HG02798 (cell line): Measurements from ENCODE around the gene CYGB.

ENCODE experiments used
- ATAC-seq: cut with Tn5 transposase; IDR thresholded peaks from one replicate; pipeline ENCODE4 v1.9.1; 2021; ENCODE audit warnings: mild to moderate bottlenecking; ENCODE audit not compliant: unreplicated experiment, poor library complexity

CYGB gene

DNA sequence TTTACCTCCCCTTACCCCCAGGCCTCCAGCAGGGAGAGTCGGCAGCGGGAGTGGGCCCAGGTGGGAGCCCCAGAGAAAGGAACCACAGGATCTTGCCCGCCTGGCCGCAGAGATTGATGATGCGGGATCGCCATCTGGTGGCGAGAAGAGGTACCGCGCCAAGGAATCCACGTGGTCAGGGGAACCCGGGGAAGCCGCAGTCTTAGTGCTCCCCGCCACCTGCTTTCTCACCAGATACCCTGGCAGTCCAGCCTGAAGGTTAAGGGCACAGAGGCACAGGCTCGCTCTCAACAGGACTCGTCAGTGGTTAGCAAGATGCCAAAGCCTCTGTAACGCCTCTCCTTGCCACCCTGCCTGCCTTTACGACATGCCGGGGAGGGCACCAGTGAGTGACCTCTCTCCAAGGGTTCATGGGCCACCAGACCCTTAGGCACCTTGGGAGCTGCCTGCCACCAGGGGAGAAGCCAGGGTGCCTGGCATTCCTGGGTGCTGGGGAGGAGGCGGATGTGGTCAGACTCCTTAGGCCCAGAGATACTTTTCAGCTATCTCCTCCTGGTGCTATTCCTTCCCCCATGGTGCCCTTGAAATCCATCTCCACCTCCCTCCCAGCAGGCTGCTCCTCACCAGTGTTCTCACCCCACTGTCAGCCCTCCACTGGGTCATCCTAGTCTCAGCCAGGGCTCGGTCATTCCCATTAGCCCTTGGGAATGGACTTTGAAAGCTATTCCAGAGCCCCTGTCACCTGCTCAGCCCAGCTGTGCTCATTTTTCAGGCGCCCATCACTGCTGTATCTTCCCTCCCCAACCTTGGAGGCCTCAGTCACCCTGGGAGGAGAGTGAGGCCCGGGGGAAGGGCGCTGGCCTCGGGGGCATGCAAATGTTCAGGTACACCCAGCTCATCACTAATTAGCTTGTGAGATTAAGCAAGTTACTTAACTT lies 30.8 kb downstream of the CYGB start:
- ATAC-seq, result peak; percentile 67

DNA sequence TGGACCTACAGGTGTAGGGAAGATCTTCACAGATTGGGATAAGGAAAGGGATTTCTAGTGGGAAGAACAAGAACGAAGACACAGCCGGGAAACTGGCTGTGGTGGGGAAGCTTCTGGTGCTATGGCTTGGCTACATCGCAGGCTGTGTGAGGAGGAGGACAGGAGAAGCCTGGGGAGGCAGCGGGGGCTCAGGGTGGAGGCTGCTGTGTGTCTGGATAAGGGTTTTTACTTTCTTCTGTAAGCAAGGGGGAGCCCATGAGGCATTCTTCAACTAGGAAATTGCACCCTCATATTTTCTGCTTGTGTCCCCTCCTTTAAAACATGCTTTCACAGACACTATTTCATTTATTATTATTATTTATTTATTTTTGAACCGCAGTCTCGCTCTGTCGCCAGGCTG lies 33.4 kb downstream of the CYGB start:
- ATAC-seq, result no peak

- ATAC-seq, result no peak
Observed at GRCh38 chr17:76502341-76503211, 34.9 kb downstream of the CYGB start.

- ATAC-seq, result no peak
Observed at GRCh38 chr17:76501827-76502307, 35.6 kb downstream of the CYGB start.

- ATAC-seq, result peak; percentile 84
Observed at GRCh38 chr17:76501018-76501826, 36.3 kb downstream of the CYGB start, which contains the start of gene RHBDF2. TSS of gene RHBDF2 (minus strand) at chr17:76501423. CDS start at chr17:76481524, 19,899 bp downstream.

DNA sequence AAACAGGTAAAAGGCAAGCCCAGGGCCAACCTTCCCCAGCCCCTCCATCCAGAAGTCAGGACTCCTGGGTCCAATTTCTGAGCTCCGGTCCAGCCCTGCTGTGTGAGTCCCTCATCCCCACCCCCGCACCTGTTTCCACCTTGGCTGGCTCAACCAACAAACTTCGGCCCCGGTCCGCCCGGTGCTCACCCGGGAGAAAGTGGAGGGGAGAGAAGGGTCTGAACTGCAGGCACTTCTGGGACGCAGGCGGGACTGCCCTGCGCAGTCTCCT lies 36.8 kb downstream of the CYGB start:
- ATAC-seq, result no peak

DNA sequence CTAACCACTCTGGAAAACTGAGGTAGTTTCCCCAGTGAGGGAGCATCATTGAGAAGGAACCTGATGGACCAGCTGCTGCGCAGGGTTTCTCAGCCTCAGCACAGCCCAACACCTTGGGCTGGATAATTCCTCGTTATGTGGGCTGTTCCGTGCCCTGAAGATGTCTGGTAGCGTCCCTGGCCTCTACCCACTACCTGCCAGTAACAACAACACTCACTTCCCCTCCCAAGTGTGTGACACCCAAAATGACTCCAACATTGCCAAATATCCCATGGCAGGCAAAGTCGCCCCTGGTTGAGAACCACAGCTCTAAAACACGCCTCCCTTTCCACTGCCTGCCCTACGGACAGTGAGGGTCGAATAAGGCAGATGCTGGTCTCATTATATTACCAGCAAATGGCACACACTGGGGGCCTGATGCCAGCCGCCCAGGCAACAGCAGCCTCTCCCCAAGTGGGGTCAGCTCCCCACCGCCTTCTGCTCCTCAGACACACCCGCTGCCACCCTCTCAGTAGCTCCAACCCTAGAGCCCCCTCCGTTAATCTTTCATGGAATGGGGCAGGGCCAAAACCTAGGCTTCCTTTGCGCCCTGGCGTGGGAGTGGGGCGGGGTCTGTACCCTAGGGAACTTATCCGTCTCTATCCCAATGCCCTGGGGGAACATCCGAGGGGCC lies 37.3 kb downstream of the CYGB start:
- no peak for ATAC-seq

- ATAC-seq, result no peak
Observed at GRCh38 chr17:76499267-76499667, 38.2 kb downstream of the CYGB start.

DNA sequence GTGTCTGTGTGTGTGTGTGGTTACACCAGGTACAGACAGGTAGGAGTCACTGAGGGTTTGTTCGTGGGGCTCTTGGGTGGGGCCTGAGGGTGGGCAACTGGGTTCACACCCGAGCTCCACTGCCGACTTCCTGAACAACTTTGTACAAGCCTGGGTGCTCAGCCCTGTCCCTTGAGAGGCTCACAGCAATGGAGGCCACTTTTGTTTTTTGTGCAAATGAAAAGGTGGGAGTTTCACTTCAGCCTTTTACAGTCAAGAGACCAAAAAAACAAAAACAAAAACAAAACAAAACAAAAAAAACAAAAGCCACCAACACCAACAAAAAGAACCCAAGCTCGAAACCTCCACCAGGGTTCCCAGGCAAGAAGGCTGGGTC lies 38.6 kb downstream of the CYGB start:
- no peak for ATAC-seq

DNA sequence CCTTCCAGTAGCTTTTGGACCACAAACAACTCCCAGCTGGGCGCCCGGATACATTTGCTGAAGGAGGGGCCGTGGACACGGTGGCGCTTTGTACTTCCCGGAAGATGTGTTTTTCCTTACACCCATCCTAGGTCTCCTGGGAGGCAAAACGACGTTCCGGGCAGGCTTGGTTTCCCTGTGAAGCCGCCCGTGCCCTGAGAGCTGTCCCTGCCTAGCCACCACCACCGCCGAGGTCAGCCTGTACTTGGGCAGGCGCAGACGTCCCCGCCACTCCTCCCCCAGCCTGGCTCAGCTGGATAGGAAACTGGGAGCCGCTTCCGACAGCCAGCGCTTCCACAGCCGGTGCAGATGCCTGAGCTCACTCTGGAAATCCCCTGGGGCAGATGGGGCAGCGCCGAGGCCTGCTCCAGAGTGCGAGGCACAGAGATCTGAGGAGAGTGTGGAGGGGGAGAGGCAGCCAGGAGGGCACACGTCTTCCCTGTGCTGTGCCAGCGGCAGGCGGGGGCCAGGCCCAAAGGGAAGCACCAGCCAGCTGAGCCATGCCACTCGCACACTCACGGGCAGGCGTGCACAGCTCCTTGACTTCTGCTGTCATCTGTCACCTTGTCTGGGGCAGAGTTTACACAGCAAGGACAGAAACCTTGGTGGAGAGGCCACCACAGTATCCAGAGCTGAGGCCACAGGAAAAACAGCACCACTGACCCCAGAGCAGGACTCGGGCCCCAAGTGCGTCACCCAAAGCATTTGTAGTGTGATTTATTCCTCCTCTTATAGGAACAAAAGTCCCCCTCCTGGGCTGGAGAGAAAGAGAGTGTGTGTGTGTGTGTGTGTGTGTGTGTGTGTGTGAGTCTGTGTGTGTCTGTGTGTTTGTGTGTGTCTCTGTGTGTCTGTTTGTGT lies 39.3 kb downstream of the CYGB start:
- no peak for ATAC-seq

DNA sequence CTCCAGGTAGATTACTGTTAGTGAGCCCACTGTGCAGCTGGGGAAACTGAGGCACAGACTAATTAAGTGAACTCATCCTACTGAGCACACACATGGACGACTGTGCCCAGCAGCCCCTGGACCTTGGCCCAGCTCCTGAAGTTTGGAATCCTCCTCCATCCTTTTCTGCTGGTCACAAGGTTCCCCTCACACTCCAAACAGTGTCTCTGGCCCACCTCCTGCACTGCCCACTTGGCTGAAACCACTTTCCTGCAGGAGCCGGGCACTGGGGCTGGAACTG lies 39.9 kb downstream of the CYGB start:
- no peak for ATAC-seq

DNA sequence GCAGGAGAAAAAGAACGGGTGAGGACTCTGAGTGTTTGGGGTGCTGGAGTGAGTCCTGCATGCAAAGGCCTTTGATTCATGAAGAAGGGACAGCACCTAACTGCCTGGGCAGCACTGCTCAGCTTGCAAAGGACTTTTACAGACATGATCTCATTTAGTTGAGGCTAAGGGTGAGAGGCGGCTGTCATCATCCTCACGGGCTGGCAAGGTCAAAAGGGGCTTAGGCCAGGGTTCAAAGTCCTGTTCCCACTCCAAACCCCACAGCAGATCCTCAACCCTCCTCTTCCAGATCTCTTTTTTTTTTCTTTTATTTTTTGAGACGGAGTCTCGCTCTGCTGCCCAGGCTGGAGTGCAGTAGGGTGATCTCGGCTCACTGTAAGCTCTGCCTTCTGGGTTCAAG lies 41.0 kb downstream of the CYGB start:
- ATAC-seq, result no peak

- no peak for ATAC-seq
Observed at GRCh38 chr17:76495663-76496400, 41.7 kb downstream of the CYGB start.

- ATAC-seq, result peak; percentile 6
Observed at GRCh38 chr17:76493505-76494167, 43.9 kb downstream of the CYGB start.

- ATAC-seq, result peak; percentile 38
Observed at GRCh38 chr17:76492989-76493501, 44.5 kb downstream of the CYGB start.

DNA sequence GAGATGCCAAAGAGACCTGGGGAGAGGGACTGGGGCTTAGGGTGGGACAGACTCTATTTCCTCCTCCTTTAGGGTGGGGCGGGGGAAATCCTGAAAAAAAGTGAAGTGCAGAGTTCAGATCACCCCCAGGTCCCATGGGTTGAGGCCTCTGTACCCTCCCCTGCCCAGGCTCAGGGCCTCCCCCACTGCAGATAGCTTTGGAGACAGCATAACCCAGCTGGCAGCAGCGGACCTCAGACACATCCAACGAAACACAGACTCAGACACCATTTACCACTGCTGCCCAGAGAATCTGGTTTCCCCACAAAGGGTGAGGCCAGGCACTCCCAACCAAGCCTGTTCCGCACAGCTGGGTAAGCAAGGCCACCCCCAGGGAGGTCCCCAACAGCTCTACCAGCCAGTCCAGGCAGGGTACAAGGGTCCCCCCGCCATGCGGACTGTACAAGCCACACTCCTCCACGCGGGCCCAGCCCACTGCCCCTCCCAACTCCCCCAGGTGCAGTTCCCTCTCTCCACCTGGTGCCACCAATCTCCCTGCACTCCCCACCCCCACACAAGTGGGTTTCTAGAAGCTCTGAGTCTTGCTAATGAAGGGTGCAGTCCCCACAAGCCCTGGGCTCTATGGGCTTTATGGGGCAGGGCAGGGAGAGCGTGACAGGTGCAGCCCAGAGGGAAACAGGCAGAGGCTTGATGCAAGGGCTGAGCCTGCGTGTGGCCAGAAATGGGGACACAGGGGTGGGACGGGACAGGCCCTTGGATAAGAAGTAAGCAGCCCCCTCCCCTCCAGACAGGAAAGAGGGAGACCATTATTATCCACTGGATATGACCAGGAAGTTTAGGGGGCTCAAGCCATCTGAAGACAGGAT lies 45.2 kb downstream of the CYGB start:
- peak; percentile 49 for ATAC-seq
